OCI-LY1 (cell line): Measurements from ENCODE around the gene TGFBRAP1.

Experiments
- CTCF ChIP-seq: fragments of 200-600 bp; sonication (generic), shearing (Covaris generic); IDR thresholded peaks from 2 replicates; pipeline ENCODE4 v1.5.1; 2017; ENCODE audit warnings: mild to moderate bottlenecking, antibody characterized with exemption, low read length, moderate library complexity, mixed read lengths
- EZH2 ChIP-seq: fragments of 200-600 bp; sonication (generic), shearing (Covaris generic); IDR thresholded peaks from 2 replicates; pipeline ENCODE4 v1.8.0; 2017; ENCODE audit warnings: borderline replicate concordance, mixed run types, mild to moderate bottlenecking, antibody characterized with exemption, low read length, moderate library complexity, mixed read lengths

GRCh38 chr2:105335469-105335868 lies 5.9 kb upstream of the TGFBRAP1 start:
- TF ChIP-seq EZH2 (no peak), CTCF (no peak)
